ENCODE data around the gene GABARAP. TPM values are rescaled to one million over a fixed set of nuclear protein-coding genes. Genes with fewer than 3 reads are reported as not detected.

GABARAP gene
- total and polyA plus RNA-seq, 2 of the 8 experiments (the other 6 are each of a cell fraction or from before 2014, with no cell fraction given): 252 to 581 TPM

DNA sequence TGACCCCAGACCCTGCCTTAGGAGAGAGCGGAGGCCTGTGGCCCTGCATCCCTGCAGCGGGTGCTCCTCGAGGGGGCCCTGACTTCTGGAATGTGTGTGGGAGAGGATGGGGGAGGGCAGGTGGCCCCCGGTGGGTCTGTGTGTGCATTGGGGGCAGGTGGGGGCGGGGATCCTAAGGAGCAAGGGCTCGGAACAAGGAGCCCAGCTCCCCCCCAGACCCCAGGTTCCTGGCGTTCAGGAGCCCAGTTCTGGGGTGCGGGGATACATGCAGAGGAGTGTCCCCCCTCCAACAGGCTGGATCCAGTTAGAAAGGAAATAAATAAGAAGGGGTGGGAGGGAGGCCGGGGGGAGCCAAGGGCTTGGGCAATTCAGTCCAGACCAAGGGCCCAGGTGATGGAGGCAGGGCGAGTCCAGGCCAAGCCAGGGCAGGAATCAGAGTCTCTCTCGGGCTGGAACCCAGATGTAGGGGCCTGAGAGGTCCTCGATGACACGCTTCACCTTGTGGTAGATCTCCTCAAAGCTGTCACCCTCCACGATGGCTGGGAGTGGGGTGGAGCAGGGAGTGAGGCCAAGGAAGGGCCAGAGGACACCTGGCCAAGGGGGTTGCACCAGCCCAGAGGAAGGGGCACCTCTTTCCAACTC is 51.9 kb downstream of the GABARAP start:
- Histone ChIP-seq H2BK15ac (ENCODE audit: low read length) (no peak overlapping the region), H3K23ac (ENCODE audit: insufficient read length) (no peak overlapping the region), H3K27ac (ENCODE audit: low read depth, low read length) (no peak overlapping the region), H2BK120ac (replicated peaks; ENCODE audit: low read depth, low read length) (no peak overlapping the region), H4K8ac (ENCODE audit: extremely low read depth, insufficient read depth, low read length) (no peak overlapping the region), H4K20me1 (replicated peaks in 1 of 2; ENCODE audit: control insufficient read depth in 1 of 2, insufficient read depth in 2 of 2, low read length in 2 of 2) (peaks cover 5 to 14% of the 10 kb centered on the region in 2 experiments), H3K79me2 (ENCODE audit: control insufficient read depth in 1 of 2, insufficient read depth in 2 of 2, low read length in 2 of 2) (no peaks in the 10 kb centered on the region), H3K4me2 (ENCODE audit: insufficient read depth in 1 of 2, low read depth in 2 of 2, low read length in 2 of 2) (no peak overlapping the region), H2AFZ (ENCODE audit: low read length) (no peak overlapping the region), H3K79me1 (ENCODE audit: low read depth, low read length) (no peaks in the 10 kb centered on the region), H2BK20ac (ENCODE audit: low read length) (no peak overlapping the region), H3K4me3 (ENCODE audit: extremely low read depth in 1 of 4, insufficient read depth in 2 of 4, low read depth in 3 of 4, low read length in 4 of 4) (no peak overlapping the region), H3K9me3 (ENCODE audit: insufficient read depth in 2 of 2, low read depth in 1 of 2, low read length in 1 of 2) (no peaks in the 10 kb centered on the region), H3K4ac (replicated peaks; ENCODE audit: insufficient read length, low read depth, low read length) (no peak overlapping the region), H2BK12ac (ENCODE audit: low read depth, low read length) (no peak overlapping the region), H3K9ac (replicated peaks in 1 of 4; ENCODE audit: extremely low read depth in 1 of 4, low read depth in 3 of 4, low read length in 3 of 4) (no peak overlapping the region), H4K91ac (replicated peaks; ENCODE audit: insufficient read length, low read length) (no peak overlapping the region), H3K4me1 (replicated peaks in 1 of 4; ENCODE audit: control insufficient read depth in 3 of 4, insufficient read depth in 4 of 4, low read length in 3 of 4) (no peaks in the 10 kb centered on the region), H3K23me2 (ENCODE audit: low read depth, low read length) (no peaks in the 10 kb centered on the region), H3K14ac (ENCODE audit: insufficient read length) (no peak overlapping the region), H2AK5ac (ENCODE audit: low read depth, low read length) (no peak overlapping the region), H2BK5ac (ENCODE audit: low read depth, low read length) (no peak overlapping the region), H3K36me3 (ENCODE audit: control insufficient read depth in 2 of 4, insufficient read depth in 4 of 4, low read length in 3 of 4) (peaks cover 11 to 22% (median 13%) of the 10 kb centered on the region in 4 experiments; a peak in 6 of 8 replicates), H3K56ac (replicated peaks; ENCODE audit: insufficient read length, low read depth, low read length) (no peak overlapping the region), H3K18ac (ENCODE audit: extremely low read depth, low read length) (no peak overlapping the region), H4K5ac (ENCODE audit: insufficient read length, low read depth, low read length) (no peak overlapping the region), H3K27me3 (replicated peaks in 1 of 4; ENCODE audit: control insufficient read depth in 3 of 4, extremely low read depth in 1 of 4, insufficient read depth in 3 of 4, low read length in 3 of 4) (no peaks in the 10 kb centered on the region)
- ChIA-PET POLR2A (ENCODE audit: partially characterized antibody) (interaction anchor here (1.1 to 1.2 kb wide), 4 partner anchors 12 to 30 kb away, joined by 3 to 7 read pairs (median 4); no protein-coding TSS in a partner anchor), CTCF (ENCODE audit: partially characterized antibody) (interaction anchor here (0.6 to 1.5 kb wide), 4 partner anchors 17 to 478 kb away, joined by 3 to 4 read pairs (median 3); no protein-coding TSS in a partner anchor)
- TF ChIP-seq SP1 (IDR thresholded peaks at IDR 0.05; ENCODE audit: low read depth, low read length) (no peak), ASH2L (IDR thresholded peaks at IDR 0.05; ENCODE audit: low read length) (no peak), MAX (IDR thresholded peaks at IDR 0.05) (no peak), JUN (IDR thresholded peaks at IDR 0.05; ENCODE audit: low read depth, low read length) (no peak)
- no peak for DNase-seq (ENCODE audit: low read depth in 1 of 2, low spot score in 2 of 2)
- WGBS, 2 experiments (ENCODE audit: extremely low coverage in 1 of 2, insufficient coverage in 1 of 2, insufficient read length in 1 of 2, insufficient replicate concordance in 2 of 2, low coverage in 1 of 2, low lambda C conversion rate in 2 of 2, missing lambda C conversion rate in 1 of 2): 88% methylated on average over 13 of the region's 14 CpGs; no CpG with 5 or more reads in 1 of the 2 experiments
- FAIRE-seq: no peak
